ENCODE measurements around the gene PRKACA.

Gene PRKACA

DNA sequence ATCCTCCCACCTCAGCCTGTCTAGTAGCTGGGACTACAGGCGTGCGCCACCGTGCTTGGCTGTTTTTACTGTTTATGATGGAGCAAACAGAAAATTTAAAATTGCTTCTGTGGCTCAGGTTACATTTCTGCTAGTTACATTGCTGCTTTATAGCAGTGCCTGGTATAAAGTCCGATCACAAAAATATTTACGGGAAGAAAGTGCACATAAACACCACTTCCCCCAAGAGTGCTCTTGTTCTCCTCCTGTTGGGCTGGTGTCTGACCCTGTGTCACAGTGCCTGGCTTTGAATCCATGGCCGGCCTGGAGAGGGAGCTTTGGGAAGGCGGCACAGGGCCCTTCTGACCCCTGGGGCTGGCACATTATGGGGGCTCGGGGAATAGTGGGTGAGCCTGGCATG is 11.9 kb downstream of the PRKACA start:
- CTCF ChIA-PET = interaction anchor here (1.1 kb wide), 2 partner anchors 31 to 90 kb away, joined by 3 read pairs; partner anchors contain the start of gene ASF1B
- POLR2A ChIA-PET = no interaction called here
- no peak overlapping the region for H3K4me3 ChIP-seq (ENCODE audit: low read depth, low read length)
- no peaks in the 10 kb centered on the region for H3K9me3 ChIP-seq (ENCODE audit: control insufficient read depth, insufficient read depth, low read depth, low read length)
- H3K4me1 ChIP-seq (ENCODE audit: control insufficient read depth, insufficient read depth, low read length) = no peaks in the 10 kb centered on the region
- peaks cover 11 to 54% of the 10 kb centered on the region in 2 experiments; a peak in 2 of 3 replicates for H3K36me3 ChIP-seq (ENCODE audit: control insufficient read depth in 2 of 2, insufficient read depth in 1 of 2, low read length in 2 of 2)
- H3K27ac ChIP-seq (ENCODE audit: extremely low read depth, low read depth, low read length) = no peak overlapping the region
- TF ChIP-seq ZNF658 (tag by site-specific recombination; IDR thresholded peaks at IDR 0.05) = no peak
- TF ChIP-seq TSHZ1 (tag by site-specific recombination; IDR thresholded peaks at IDR 0.05; ENCODE audit: borderline replicate concordance) = no peak
- no peak for TF ChIP-seq ZSCAN30 (tag by site-specific recombination; IDR thresholded peaks at IDR 0.05)
- TF ChIP-seq ZNF266 (tag by site-specific recombination; IDR thresholded peaks at IDR 0.05; ENCODE audit: low read depth) = no peak
- no peak for TF ChIP-seq ZNF488 (tag by site-specific recombination; IDR thresholded peaks at IDR 0.05)
- no peak for TF ChIP-seq ZFP69B (tag by site-specific recombination; IDR thresholded peaks at IDR 0.05)

DNA sequence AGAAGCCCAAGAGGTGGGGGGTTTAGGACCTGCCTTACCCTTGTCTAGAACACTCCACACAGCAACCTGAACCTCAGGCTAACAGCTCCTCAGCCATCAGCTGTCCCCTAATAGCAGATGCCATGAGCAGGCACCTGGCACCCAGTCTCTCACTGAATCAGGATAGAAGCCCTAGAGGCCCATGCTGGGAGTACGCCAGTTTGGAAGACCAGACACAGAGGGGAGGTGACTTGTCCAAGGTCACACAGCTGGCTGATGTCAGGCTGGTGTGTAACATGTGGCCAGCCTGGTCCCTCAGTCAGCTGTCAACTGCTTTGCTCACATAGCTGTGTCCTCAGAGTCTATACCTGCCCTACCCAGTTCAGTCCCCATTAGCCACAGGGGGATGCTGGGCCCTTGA is 14.3 kb downstream of the PRKACA start:
- Histone ChIP-seq H3K9me3 (ENCODE audit: control insufficient read depth, insufficient read depth, low read depth, low read length) (no peaks in the 10 kb centered on the region), H3K4me1 (ENCODE audit: control insufficient read depth, insufficient read depth, low read length) (no peaks in the 10 kb centered on the region), H3K36me3 (ENCODE audit: control insufficient read depth in 2 of 2, insufficient read depth in 1 of 2, low read length in 2 of 2) (peaks cover 24 to 62% of the 10 kb centered on the region in 2 experiments; a peak in 2 of 3 replicates), H3K4me3 (ENCODE audit: low read depth, low read length) (no peak overlapping the region), H3K27ac (ENCODE audit: extremely low read depth, low read depth, low read length) (no peak overlapping the region)
- no peak for TF ChIP-seq ZBTB21 (tag by site-specific recombination; IDR thresholded peaks at IDR 0.05)
- TF ChIP-seq ZNF776 (tag by site-specific recombination; IDR thresholded peaks at IDR 0.05; ENCODE audit: borderline replicate concordance) = no peak
- TF ChIP-seq ZBTB20 (tag by site-specific recombination; IDR thresholded peaks at IDR 0.05) = no peak
- no peak for TF ChIP-seq TCF7L2 (IDR thresholded peaks at IDR 0.05; ENCODE audit: borderline replicate concordance, low read depth, low read length)
- TF ChIP-seq ZNF391 (tag by site-specific recombination; IDR thresholded peaks at IDR 0.05; ENCODE audit: borderline replicate concordance, low read depth) = no peak
- no peak for TF ChIP-seq ZNF302 (tag by site-specific recombination; IDR thresholded peaks at IDR 0.05; ENCODE audit: low read depth)
- TF ChIP-seq ZFP41 (tag by site-specific recombination; IDR thresholded peaks at IDR 0.05; ENCODE audit: borderline replicate concordance) = no peak
- TF ChIP-seq ZNF114 (tag by site-specific recombination; IDR thresholded peaks at IDR 0.05) = no peak
- TF ChIP-seq ZNF311 (tag by site-specific recombination; IDR thresholded peaks at IDR 0.05; ENCODE audit: borderline replicate concordance) = no peak
- ChIA-PET POLR2A (interaction anchor here (1.8 kb wide), 1 partner anchor 33 kb away, joined by 5 read pairs; the partner anchor contains the start of gene ASF1B), CTCF (interaction anchor here (0.6 kb wide), 1 partner anchor 218 kb away, joined by 5 read pairs; no protein-coding TSS in a partner anchor)

- Histone ChIP-seq H3K4me3 (ENCODE audit: low read depth, low read length) (no peak overlapping the region), H3K9me3 (ENCODE audit: control insufficient read depth, insufficient read depth, low read depth, low read length) (no peaks in the 10 kb centered on the region), H3K27ac (ENCODE audit: extremely low read depth, low read depth, low read length) (no peak overlapping the region), H3K4me1 (ENCODE audit: control insufficient read depth, insufficient read depth, low read length) (no peaks in the 10 kb centered on the region), H3K36me3 (ENCODE audit: control insufficient read depth in 2 of 2, insufficient read depth in 1 of 2, low read length in 2 of 2) (peaks cover 26 to 64% of the 10 kb centered on the region in 2 experiments; a peak in 2 of 3 replicates)
- ChIA-PET POLR2A (interaction anchor here (1.8 kb wide), 1 partner anchor 34 kb away, joined by 5 read pairs; the partner anchor contains the start of gene ASF1B), CTCF (interaction anchor here (0.6 kb wide), 1 partner anchor 218 kb away, joined by 5 read pairs; no protein-coding TSS in a partner anchor)
- TF ChIP-seq ZNF354C (tag by site-specific recombination; IDR thresholded peaks at IDR 0.05; ENCODE audit: borderline replicate concordance, low read depth) = no peak
- no peak for TF ChIP-seq ZNF112 (tag by site-specific recombination; IDR thresholded peaks at IDR 0.05)
- TF ChIP-seq ZNF600 (tag by site-specific recombination; IDR thresholded peaks at IDR 0.05) = no peak
- TF ChIP-seq HIC1 (tag by site-specific recombination; IDR thresholded peaks at IDR 0.05) = no peak
- TF ChIP-seq ZNF670 (tag by site-specific recombination; IDR thresholded peaks at IDR 0.05; ENCODE audit: low read depth) = no peak
- no peak for TF ChIP-seq BCL11B (tag by site-specific recombination; IDR thresholded peaks at IDR 0.05; ENCODE audit: low read depth)
- no peak for TF ChIP-seq ZNF529 (tag by site-specific recombination; IDR thresholded peaks at IDR 0.05; ENCODE audit: insufficient replicate concordance)
- TF ChIP-seq ZNF449 (tag by site-specific recombination; IDR thresholded peaks at IDR 0.05) = no peak
Measured at GRCh38 chr19:14102756-14103155, 14.8 kb downstream of the PRKACA start.

Measured in HEK293 (cell line).